Dendritic cell treated with granulocyte-macrophage colony-stimulating factor and Interleukin-4, amounts not matched to agents 40 ng/mL and 50 ng/mL, for 4 days (primary cell): ENCODE results near the gene SARNP.
A peak's percentile ranks its signal among the peaks of the same experiment; 100 is the strongest.
"Not testable (repeated sequence)": the region's sequence is repeated elsewhere in the genome, so short reads cannot be mapped to it uniquely, and the experiment has no call there.

Source experiments
- H3K27ac Mint-ChIP-seq: one replicate; pipeline ENCODE4 v1.8.0; 2022; ENCODE audit warnings: mild to moderate bottlenecking, mixed read lengths
- H3K27me3 Mint-ChIP-seq: one replicate; pipeline ENCODE4 v1.8.0; 2022; ENCODE audit warnings: mild to moderate bottlenecking, mixed read lengths
- H3K36me3 Mint-ChIP-seq: one replicate; pipeline ENCODE4 v1.8.0; 2022; ENCODE audit warnings: low read depth, mixed read lengths
- H3K4me1 Mint-ChIP-seq: one replicate; pipeline ENCODE4 v1.8.0; 2022; ENCODE audit warnings: low read depth, mixed read lengths
- H3K4me3 Mint-ChIP-seq: one replicate; pipeline ENCODE4 v1.8.0; 2022; ENCODE audit warnings: mild to moderate bottlenecking, moderate library complexity, mixed read lengths
- H3K9me3 Mint-ChIP-seq: one replicate; pipeline ENCODE4 v1.8.0; 2022; ENCODE audit warnings: mixed read lengths
- intact Hi-C: fragments of 100-400 bp; cut with micrococcal nuclease; formaldehyde crosslinking; loops from one replicate; pipeline ENCODE4 v1.15.0; 2022

SARNP gene

DNA sequence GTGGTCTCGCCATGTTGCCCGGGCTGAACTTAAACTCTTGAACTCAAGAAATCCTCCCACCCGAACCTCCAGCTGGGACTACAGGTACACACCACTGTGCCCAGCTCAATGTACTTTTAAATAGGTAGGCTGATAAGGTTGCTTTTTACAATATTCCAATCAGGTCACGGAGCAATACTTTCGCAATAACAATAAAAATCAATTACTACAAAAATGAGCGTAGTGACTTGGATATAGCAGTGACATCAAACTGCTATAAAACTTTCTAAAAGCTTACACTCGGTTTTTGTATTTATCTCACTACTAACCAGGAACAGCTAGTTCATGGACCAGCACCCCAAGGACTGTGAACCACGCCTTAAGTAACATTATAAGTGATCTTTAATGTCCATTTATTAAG is 10.5 kb downstream of the SARNP start:
- Mint-ChIP-seq H3K4me1 (peaks cover 12% of the 10 kb centered on the region), H3K27ac (no peak overlapping the region), H3K27me3 (no peaks in the 10 kb centered on the region), H3K36me3 (peaks cover 66% of the 10 kb centered on the region), H3K4me3 (no peak overlapping the region), H3K9me3 (no peaks in the 10 kb centered on the region)
- intact Hi-C loops = no loop called here

GRCh38 chr12:55797550-55797949 is 20.0 kb downstream of the SARNP start:
- H3K36me3 Mint-ChIP-seq = peaks cover 94% of the 10 kb centered on the region
- intact Hi-C loops = loop anchor here (10.0 kb wide), 1 partner anchor 53 kb away; the partner anchor contains the start of gene GDF11
- no peaks in the 10 kb centered on the region for H3K9me3 Mint-ChIP-seq
- no peaks in the 10 kb centered on the region for H3K27me3 Mint-ChIP-seq
- H3K27ac Mint-ChIP-seq = no peak overlapping the region
- H3K4me1 Mint-ChIP-seq = peaks cover 6% of the 10 kb centered on the region
- no peak overlapping the region for H3K4me3 Mint-ChIP-seq

DNA sequence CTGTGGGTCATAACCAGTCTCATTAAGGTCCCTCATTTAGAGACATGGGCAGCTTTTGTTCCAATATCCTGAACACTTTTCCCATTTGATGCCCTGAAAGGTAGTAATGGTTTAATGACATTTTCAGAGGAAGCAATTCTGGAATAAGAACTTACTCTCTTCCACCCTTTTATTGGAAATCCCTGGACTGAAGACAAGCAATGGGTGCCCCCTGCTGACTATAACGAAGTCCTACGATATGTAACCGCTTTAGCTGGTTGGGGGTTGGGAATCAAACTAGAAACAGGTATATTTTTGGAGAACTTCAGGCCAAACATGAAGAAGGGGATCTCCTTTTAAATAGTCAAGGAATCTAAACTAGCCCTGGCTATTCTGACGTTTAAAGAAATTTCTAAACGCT is 20.5 kb downstream of the SARNP start:
- Mint-ChIP-seq H3K27me3 (no peaks in the 10 kb centered on the region), H3K4me3 (no peak overlapping the region), H3K36me3 (peaks cover 94% of the 10 kb centered on the region), H3K4me1 (peaks cover 6% of the 10 kb centered on the region), H3K9me3 (no peaks in the 10 kb centered on the region), H3K27ac (no peak overlapping the region)
- intact Hi-C loops = loop anchor here (10.0 kb wide), 1 partner anchor 52 kb away; the partner anchor contains the start of gene GDF11

GRCh38 chr12:55795950-55796349 is 21.6 kb downstream of the SARNP start:
- Mint-ChIP-seq H3K9me3 (no peaks in the 10 kb centered on the region), H3K36me3 (peaks cover 95% of the 10 kb centered on the region), H3K4me1 (peaks cover 6% of the 10 kb centered on the region), H3K27ac (no peak overlapping the region), H3K4me3 (no peak overlapping the region), H3K27me3 (no peaks in the 10 kb centered on the region)
- intact Hi-C loops = loop anchor here (10.0 kb wide), 1 partner anchor 51 kb away; the partner anchor contains the start of gene GDF11

DNA sequence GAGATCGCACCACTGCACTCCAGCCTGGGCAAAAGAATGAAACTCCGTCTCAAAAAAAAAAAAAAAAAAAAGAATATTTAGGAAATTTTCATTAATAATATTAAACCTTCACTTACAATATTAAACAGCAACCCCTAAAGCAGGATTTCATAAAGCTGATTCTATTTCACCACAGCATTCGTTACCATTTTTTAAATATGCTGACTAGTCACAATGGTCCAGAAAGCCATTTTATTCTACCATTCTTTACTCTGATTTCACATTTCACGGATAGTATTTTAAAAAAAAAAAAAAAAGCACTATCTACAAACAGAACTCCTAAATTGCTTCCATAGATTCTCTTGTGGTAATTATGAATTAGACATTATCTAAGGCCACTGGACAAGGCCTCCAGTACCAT is 27.6 kb downstream of the SARNP start:
- H3K4me3 Mint-ChIP-seq = no peak overlapping the region
- H3K36me3 Mint-ChIP-seq = peaks cover 95% of the 10 kb centered on the region
- H3K4me1 Mint-ChIP-seq = no peaks in the 10 kb centered on the region
- H3K9me3 Mint-ChIP-seq = no peaks in the 10 kb centered on the region
- no peaks in the 10 kb centered on the region for H3K27me3 Mint-ChIP-seq
- no peak overlapping the region for H3K27ac Mint-ChIP-seq
- intact Hi-C loops = loop anchor here (10.0 kb wide), 1 partner anchor 45 kb away; the partner anchor contains the start of gene GDF11

DNA sequence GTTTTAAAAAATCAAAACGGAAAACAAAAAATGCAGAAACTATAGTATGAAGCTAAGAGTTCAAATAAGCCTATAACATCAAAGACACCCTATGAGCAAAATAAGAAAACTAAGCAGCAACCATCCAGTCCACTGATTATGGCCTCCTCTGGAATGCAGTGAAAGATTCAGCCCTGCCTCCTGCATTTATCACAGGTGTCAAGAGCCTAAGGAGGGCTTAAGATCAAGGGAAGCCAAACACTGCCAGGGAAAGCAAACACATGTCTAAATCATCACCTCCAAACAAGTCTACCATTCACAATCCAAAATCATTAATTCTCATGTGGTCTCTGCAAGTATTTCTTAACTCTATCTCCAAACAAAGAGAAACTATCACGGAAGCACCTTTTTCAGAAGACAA is 28.4 kb downstream of the SARNP start:
- Mint-ChIP-seq H3K36me3 (peaks cover 95% of the 10 kb centered on the region), H3K4me1 (no peaks in the 10 kb centered on the region), H3K9me3 (no peaks in the 10 kb centered on the region), H3K27me3 (no peaks in the 10 kb centered on the region), H3K27ac (no peak overlapping the region), H3K4me3 (no peak overlapping the region)
- intact Hi-C loops = no loop called here

DNA sequence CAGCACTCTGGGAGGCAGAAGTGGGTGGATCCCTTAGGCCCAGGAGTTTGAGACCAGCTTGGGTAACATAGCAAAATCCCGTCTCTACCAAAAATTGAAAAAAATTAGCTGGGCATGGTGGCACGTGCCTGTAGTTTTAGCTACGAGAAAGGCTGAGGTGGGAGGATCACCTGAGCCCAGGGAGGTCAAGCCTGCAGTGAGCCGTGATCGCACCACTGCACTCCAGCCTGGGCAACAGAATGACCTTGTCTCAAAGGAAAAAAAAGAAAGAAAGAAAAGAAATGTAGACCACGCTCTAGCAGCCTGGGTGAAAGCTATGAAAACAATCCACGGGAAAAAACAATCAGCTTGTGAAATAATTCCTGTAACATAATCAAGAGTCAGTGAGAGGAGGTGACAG is 29.0 kb downstream of the SARNP start:
- H3K9me3 Mint-ChIP-seq = no peaks in the 10 kb centered on the region
- intact Hi-C loops = no loop called here
- no peak overlapping the region for H3K4me3 Mint-ChIP-seq
- no peaks in the 10 kb centered on the region for H3K27me3 Mint-ChIP-seq
- H3K36me3 Mint-ChIP-seq = peaks cover 96% of the 10 kb centered on the region
- no peaks in the 10 kb centered on the region for H3K4me1 Mint-ChIP-seq
- H3K27ac Mint-ChIP-seq = peak overlapping the region; percentile 23

DNA sequence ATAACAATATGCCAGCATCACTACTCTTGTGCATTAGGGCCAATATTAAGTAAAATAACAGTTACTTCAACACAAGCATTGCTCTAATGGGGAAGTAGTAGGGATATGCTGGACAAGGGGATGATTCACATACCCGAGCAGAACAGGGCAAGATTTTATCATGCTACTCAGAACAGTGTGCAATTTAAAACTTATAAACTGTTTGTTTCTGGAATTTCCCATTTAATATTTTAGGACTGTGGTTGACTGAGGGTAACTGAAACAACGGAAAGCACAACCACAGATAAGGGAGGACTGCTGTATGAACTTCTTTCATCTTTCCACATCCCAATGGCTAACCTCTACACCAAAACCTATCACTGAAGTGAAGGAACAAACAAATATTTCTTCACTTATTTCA is 36.8 kb downstream of the SARNP start:
- H3K4me3 Mint-ChIP-seq = no peak overlapping the region
- no peaks in the 10 kb centered on the region for H3K27me3 Mint-ChIP-seq
- H3K36me3 Mint-ChIP-seq = peaks cover 95% of the 10 kb centered on the region
- peaks cover 10% of the 10 kb centered on the region for H3K4me1 Mint-ChIP-seq
- intact Hi-C loops = no loop called here
- no peak overlapping the region for H3K27ac Mint-ChIP-seq
- no peaks in the 10 kb centered on the region for H3K9me3 Mint-ChIP-seq

- H3K9me3 Mint-ChIP-seq = no peaks in the 10 kb centered on the region
- intact Hi-C loops = no loop called here
- no peak overlapping the region for H3K4me3 Mint-ChIP-seq
- peaks cover 10% of the 10 kb centered on the region for H3K4me1 Mint-ChIP-seq
- no peaks in the 10 kb centered on the region for H3K27me3 Mint-ChIP-seq
- peaks cover 94% of the 10 kb centered on the region for H3K36me3 Mint-ChIP-seq
- H3K27ac Mint-ChIP-seq = no peak overlapping the region
Measured at GRCh38 chr12:55777856-55778255, 39.7 kb downstream of the SARNP start.

GRCh38 chr12:55771736-55772135 is 45.8 kb downstream of the SARNP start:
- Mint-ChIP-seq H3K27ac (no peak overlapping the region), H3K4me1 (no peaks in the 10 kb centered on the region), H3K36me3 (peaks cover 89% of the 10 kb centered on the region), H3K4me3 (no peak overlapping the region), H3K27me3 (no peaks in the 10 kb centered on the region), H3K9me3 (no peaks in the 10 kb centered on the region)
- intact Hi-C loops = no loop called here

DNA sequence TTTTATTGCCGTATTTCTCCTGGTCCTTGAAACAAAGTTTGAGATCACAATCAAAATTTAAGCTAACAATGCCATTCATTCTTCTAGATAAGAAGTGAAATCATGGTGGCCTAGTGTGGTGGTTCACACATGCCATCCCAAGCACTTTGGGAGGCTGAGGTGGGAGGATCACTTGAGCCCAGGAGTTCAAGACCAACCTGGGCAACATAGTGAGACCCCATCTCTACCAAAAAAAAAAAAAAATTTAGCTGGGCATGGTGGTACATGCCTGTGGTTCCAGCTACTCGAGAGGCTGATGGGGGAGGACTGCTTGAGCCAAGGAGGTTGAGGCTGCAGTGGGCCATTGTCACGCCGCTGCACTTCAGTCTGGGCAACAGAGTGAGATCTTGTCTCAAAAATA is 50.4 kb downstream of the SARNP start:
- Mint-ChIP-seq H3K27ac (no peak overlapping the region), H3K4me1 (peaks cover 9% of the 10 kb centered on the region), H3K9me3 (no peaks in the 10 kb centered on the region), H3K4me3 (no peak overlapping the region), H3K27me3 (no peaks in the 10 kb centered on the region), H3K36me3 (peaks cover 87% of the 10 kb centered on the region)
- intact Hi-C loops = no loop called here

DNA sequence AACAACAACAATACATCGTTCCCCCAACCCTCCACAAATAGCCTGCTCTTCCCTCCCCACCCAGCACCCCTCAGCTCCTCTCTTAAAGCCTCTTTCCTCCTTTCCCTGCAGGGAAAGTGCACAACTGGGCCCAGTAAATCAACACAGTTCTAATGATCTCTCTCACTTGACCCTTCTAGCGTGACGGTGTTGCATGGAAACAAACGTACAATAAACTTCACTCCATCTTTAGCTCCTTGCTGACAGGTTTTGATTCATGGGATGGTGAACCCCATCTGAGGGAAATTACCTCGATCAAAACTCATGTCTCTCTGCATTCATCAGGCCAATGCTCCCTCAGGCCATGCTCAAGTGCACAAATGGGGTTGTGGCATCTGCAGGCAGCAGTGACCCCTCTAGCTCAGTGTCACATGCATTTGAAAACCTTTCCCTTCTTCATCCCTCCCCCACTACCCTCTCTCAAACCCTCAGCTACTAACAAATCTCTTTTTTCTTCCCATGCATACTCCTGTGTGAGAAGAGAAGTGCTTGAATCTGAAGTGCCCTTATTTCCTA is 51.7 kb downstream of the SARNP start:
- no peak overlapping the region for H3K4me3 Mint-ChIP-seq
- H3K9me3 Mint-ChIP-seq = no peaks in the 10 kb centered on the region
- H3K4me1 Mint-ChIP-seq = peaks cover 16% of the 10 kb centered on the region
- H3K27ac Mint-ChIP-seq = peak overlapping the region; percentile 28
- H3K36me3 Mint-ChIP-seq = peaks cover 86% of the 10 kb centered on the region
- intact Hi-C loops = no loop called here
- H3K27me3 Mint-ChIP-seq = no peaks in the 10 kb centered on the region

DNA sequence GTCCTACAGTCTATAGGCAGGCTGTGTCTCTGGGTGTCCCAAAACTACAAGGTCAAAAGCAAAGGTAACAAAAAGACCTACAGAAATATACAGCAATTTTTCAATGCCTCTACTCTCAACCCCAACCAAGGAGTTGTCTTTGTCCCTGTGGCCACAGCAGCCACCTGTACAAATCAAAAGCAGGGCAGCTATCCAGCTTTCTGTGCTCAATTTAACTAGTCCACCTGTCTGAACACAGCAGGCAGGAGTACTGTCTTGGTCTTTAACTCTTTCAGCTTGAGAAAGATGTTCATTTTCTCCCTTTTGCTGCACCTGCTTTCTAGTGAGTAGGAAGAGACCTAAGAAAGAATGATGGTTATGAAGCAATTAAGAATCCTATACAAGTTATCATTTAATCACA is 54.9 kb downstream of the SARNP start:
- H3K36me3 Mint-ChIP-seq = peaks cover 94% of the 10 kb centered on the region
- peaks cover 16% of the 10 kb centered on the region for H3K4me1 Mint-ChIP-seq
- no peaks in the 10 kb centered on the region for H3K9me3 Mint-ChIP-seq
- no peak overlapping the region for H3K27ac Mint-ChIP-seq
- intact Hi-C loops = loop anchor here (5.0 kb wide), 1 partner anchor 40 kb away; no protein-coding TSS in a partner anchor
- H3K4me3 Mint-ChIP-seq = no peak overlapping the region
- no peaks in the 10 kb centered on the region for H3K27me3 Mint-ChIP-seq

- peaks cover 8% of the 10 kb centered on the region for H3K4me1 Mint-ChIP-seq
- intact Hi-C loops = loop anchor here (5.0 kb wide), 1 partner anchor 42 kb away; no protein-coding TSS in a partner anchor
- H3K4me3 Mint-ChIP-seq = no peak overlapping the region
- H3K27ac Mint-ChIP-seq = no peak overlapping the region
- peaks cover 94% of the 10 kb centered on the region for H3K36me3 Mint-ChIP-seq
- H3K27me3 Mint-ChIP-seq = no peaks in the 10 kb centered on the region
- no peaks in the 10 kb centered on the region for H3K9me3 Mint-ChIP-seq
Measured at GRCh38 chr12:55760663-55761062, 56.9 kb downstream of the SARNP start.

GRCh38 chr12:55758575-55758974 is 58.9 kb downstream of the SARNP start:
- H3K27me3 Mint-ChIP-seq, H3K9me3 Mint-ChIP-seq, H3K4me1 Mint-ChIP-seq, H3K27ac Mint-ChIP-seq, H3K4me3 Mint-ChIP-seq, intact Hi-C loops: not testable (repeated sequence)
- peaks cover 95% of the 10 kb centered on the region for H3K36me3 Mint-ChIP-seq
